D721Med (cell line): ENCODE measurements around the gene ARPP21.

ENCODE experiments used
- DNase-seq: peaks from one replicate; pipeline ENCODE4 v3.0.0; 2011; ENCODE audit warnings: low spot score; ENCODE audit not compliant: insufficient read length
- FAIRE-seq: peaks from 2 replicates; lab custom pipeline; 2011; peaks lifted over from hg19 to GRCh38; lab: Jason Lieb, UNC
- TF ChIP-seq, protein P1 (sequence below): IDR thresholded peaks from 2 replicates; pipeline ENCODE4 v1.5.1; 2012; ENCODE audit warnings: mild to moderate bottlenecking, control low read depth; ENCODE audit not compliant: insufficient read depth; ENCODE audit errors: missing control alignments

ARPP21 gene

GRCh38 chr3:35727179-35727578, 87.9 kb downstream of the ARPP21 start:
- FAIRE-seq, result no peak
- TF ChIP-seq, protein P1, sequence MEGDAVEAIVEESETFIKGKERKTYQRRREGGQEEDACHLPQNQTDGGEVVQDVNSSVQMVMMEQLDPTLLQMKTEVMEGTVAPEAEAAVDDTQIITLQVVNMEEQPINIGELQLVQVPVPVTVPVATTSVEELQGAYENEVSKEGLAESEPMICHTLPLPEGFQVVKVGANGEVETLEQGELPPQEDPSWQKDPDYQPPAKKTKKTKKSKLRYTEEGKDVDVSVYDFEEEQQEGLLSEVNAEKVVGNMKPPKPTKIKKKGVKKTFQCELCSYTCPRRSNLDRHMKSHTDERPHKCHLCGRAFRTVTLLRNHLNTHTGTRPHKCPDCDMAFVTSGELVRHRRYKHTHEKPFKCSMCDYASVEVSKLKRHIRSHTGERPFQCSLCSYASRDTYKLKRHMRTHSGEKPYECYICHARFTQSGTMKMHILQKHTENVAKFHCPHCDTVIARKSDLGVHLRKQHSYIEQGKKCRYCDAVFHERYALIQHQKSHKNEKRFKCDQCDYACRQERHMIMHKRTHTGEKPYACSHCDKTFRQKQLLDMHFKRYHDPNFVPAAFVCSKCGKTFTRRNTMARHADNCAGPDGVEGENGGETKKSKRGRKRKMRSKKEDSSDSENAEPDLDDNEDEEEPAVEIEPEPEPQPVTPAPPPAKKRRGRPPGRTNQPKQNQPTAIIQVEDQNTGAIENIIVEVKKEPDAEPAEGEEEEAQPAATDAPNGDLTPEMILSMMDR, result no peak
- DNase-seq, result no peak

- DNase-seq, result no peak
- no peak for FAIRE-seq
- TF ChIP-seq, protein P1, result no peak
These were observed 94.0 kb downstream of the ARPP21 start for GRCh38 chr3:35733341-35733740.

DNA sequence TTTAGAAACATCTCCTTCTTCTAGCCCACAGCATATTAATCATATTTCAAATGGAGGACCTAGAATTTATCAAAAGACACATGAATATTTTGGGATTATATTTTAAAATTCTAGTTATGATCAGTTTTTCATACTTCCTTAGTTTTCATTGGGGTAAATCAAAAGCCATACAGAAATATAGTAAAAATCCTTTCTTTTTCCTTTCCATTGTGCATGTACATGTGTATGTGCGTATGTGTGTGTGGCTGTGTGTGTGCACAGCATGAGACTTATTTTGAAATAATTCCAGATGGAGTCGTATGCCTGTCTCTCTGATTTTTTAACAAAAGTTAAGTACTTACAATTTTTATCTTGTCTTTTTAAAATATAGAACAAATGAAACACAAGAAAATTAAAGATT, 94.5 kb downstream of the ARPP21 start:
- FAIRE-seq, result no peak
- TF ChIP-seq, protein P1, result no peak

GRCh38 chr3:35737080-35737479, 97.8 kb downstream of the ARPP21 start:
- TF ChIP-seq, protein P1, result no peak
- DNase-seq (no peak), FAIRE-seq (no peak)

More for the DNA sequence above, 94.5 kb downstream of the ARPP21 start:
- DNase-seq, result no peak

DNA sequence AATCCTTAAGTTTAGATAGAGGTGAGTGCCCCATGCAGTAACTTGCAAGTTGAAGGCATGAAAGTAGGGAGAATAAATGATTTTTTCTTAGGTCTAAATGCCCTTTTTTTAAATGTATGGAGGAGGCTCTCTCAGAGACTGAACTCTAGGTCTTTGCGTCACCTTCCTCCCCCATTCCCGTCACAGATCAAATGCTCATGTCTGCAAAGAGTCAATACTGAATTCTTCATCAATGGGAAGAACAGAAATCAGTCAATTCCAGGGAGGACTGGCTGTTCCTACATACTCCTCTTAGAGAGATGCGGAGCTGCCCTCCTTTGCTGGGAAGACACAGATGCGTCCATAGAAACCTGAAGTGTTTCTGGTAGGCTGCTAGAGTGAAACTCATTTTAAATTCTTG, 98.2 kb downstream of the ARPP21 start:
- FAIRE-seq (no peak), DNase-seq (no peak)
- TF ChIP-seq, protein P1, result no peak

DNA sequence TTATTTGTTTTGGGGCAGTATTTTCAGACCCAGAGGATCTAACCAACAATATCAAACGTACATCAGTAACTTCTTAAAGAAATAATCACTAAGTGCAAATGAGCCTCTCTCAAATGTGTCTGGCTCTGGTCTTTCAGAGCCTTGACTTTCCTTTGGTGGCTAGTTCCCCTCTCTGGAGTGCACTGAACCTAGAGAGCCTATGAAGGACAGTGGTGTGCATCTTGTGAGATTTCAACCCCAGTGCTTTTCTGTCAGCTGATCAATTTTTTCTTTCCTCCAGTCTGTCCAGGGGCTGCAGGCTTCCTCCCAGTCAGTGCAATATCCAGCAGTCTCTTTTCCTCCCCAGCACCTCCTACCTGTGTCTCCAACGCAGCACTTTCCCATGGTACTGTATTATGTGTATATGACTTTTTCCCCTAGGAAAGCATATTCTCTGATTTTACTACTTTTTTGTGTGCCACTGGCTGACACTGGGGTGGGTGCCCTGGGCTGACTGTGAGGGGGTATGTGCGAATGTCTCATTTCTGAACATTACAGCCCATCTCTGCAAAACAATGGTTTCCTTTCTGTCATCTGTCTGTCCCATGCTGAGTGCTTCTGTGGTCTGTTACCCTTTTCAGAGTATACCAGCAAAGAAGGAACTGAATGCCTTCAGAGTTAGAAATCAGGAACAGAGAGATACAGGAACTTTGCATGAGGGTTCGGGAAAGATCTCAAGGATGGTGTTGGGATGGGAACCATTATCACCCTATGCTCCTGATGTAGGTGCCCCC, 98.8 kb downstream of the ARPP21 start:
- FAIRE-seq (no peak), DNase-seq (no peak)
- TF ChIP-seq, protein P1, result no peak

DNA sequence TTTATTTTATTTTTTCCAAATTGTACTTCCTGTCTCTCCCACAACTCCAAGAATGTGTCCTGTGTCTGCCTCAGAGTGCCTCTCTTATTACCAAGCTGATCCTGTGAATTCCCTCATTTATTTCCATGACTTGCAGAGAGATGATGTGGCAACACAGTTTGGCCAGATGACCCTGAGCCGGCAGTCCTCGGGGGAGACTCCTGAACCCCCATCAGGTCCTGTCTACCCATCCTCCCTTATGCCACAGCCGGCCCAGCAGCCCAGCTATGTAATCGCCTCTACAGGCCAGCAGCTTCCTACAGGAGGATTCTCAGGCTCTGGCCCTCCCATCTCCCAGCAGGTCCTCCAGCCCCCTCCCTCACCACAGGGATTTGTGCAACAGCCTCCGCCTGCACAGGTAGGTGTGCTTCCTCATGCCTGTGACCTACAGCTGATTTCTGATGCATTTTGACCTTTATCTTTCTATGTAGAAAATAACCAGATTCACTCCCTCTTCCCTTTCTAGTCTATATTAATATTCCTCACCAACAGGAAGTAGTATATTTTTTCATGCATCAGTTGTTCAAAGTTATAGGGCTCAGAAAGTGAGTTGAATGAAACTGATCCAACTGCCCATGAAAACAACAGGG, 100.0 kb downstream of the ARPP21 start:
- TF ChIP-seq, protein P1, result no peak
- FAIRE-seq (no peak), DNase-seq (no peak)
